Measurements from ENCODE around the gene MID2.

Gene MID2

GRCh38 chrX:107894038-107894437 is 68.4 kb downstream of the MID2 start:
- peak; percentile 11 for DNase-seq (ENCODE audit: extremely low read depth, low read depth)
- TF ChIP-seq CTCF (IDR thresholded peaks at IDR 0.05; ENCODE audit: low read depth, low read length, missing control alignments), result peak; percentile 26
- H3K4me3 ChIP-seq (replicated peaks; ENCODE audit: low read depth, low read length), result no peak overlapping the region

GRCh38 chrX:107902721-107903120 is 77.1 kb downstream of the MID2 start:
- DNase-seq (ENCODE audit: extremely low read depth, low read depth), result no peak

GRCh38 chrX:107905366-107905765 is 79.7 kb downstream of the MID2 start:
- DNase-seq (ENCODE audit: extremely low read depth, low read depth), result no peak
- TF ChIP-seq CTCF (IDR thresholded peaks at IDR 0.05; ENCODE audit: low read depth, low read length, missing control alignments), result no peak
- no peak overlapping the region for H3K4me3 ChIP-seq (replicated peaks; ENCODE audit: low read depth, low read length)

More at GRCh38 chrX:107902721-107903120, 77.1 kb downstream of the MID2 start:
- no peak for TF ChIP-seq CTCF (IDR thresholded peaks at IDR 0.05; ENCODE audit: low read depth, low read length, missing control alignments)
- no peak overlapping the region for H3K4me3 ChIP-seq (replicated peaks; ENCODE audit: low read depth, low read length)

- DNase-seq (ENCODE audit: extremely low read depth, low read depth), result no peak
- no peak for TF ChIP-seq CTCF (IDR thresholded peaks at IDR 0.05; ENCODE audit: low read depth, low read length, missing control alignments)
- no peak overlapping the region for H3K4me3 ChIP-seq (replicated peaks; ENCODE audit: low read depth, low read length)
Measured at GRCh38 chrX:107924136-107924746, 98.6 kb downstream of the MID2 start.

GRCh38 chrX:107934262-107934661 is 108.6 kb downstream of the MID2 start:
- no peak overlapping the region for H3K4me3 ChIP-seq (replicated peaks; ENCODE audit: low read depth, low read length)
- DNase-seq (ENCODE audit: extremely low read depth, low read depth), result no peak
- TF ChIP-seq CTCF (IDR thresholded peaks at IDR 0.05; ENCODE audit: low read depth, low read length, missing control alignments), result no peak

GRCh38 chrX:107935200-107935599 is 109.5 kb downstream of the MID2 start:
- H3K4me3 ChIP-seq (replicated peaks; ENCODE audit: low read depth, low read length), result no peak overlapping the region
- no peak for TF ChIP-seq CTCF (IDR thresholded peaks at IDR 0.05; ENCODE audit: low read depth, low read length, missing control alignments)
- DNase-seq (ENCODE audit: extremely low read depth, low read depth), result no peak

All from HFF-Myc (cell line).